KBM-7 (cell line): ENCODE measurements around the gene STXBP6.

Source experiments
- DNase-seq: peaks from one replicate; pipeline ENCODE4 v3.0.0-alpha.2; 2015
- in situ Hi-C: fragments of 300-500 bp; cut with MboI; formaldehyde crosslinking; loops from 2 replicates; pipeline ENCODE4 v1.14.3; 2020; ENCODE audit warnings: low sequenced_read_pairs, low pct_unique_long_range_greater_than_20kb, mixed read lengths

The STXBP6 gene

DNA sequence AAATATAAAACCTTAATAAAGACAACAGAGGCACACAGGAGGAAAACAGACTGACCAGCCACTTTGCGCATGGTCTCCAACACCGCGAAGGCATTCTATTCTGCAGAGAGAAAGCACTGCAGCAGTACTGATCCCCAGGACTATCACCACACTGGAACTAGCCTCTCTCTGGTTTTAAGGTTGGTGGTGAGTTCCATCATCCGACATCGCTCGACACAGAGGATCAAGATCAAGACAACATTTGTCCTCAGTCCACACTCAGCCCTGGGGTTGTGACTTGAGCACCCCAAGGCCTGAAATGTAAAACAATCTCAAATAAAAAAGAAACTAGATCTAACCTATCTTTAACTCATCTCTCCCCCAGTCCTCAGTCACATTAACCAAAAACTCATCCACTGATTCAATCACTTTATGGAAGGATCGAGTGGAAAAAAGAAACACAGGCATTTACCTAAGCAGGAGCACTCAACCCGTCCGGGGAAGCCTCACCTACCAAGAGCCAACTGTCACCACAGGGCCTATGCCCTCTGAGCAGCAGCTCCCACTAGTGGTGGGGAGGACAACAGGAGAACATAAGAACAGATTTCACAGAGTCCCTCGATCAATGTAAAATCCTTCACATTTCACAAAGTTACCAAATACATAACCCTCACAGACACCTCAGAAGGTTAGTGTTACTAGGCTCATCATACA is 17.7 kb downstream of the STXBP6 start:
- DNase-seq, result no peak
- in situ Hi-C loops, result no loop called here

DNA sequence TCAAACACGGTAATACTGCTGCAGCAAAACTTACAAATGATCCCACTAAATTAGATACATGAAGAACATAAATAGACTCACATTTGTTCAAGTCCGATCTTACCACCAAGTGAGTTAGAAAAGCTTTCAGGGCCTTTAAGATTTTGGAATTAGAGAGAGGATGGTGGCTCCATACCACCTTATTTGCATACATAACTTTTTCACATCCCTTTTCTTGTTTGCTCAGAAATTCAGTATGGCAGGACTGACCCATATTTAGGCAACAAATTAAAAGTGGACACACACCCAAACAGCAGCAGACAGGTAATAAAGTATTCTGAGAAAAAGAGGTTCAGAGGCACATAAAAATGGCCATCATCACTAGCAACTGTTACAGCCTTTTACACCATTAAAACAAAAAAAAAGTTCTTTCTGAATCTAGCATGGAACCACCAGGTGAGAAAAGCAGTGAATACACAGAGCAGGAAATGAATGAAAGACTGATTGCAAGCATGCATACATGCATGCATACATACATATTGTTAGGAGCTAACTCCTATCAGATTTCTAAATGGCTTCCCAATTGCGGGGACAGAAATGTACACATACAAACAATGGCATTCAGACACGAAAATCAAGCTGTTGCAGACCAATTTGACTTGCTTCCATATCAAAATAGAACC is 23.3 kb downstream of the STXBP6 start:
- no peak for DNase-seq
- in situ Hi-C loops, result no loop called here

GRCh38 chr14:25019892-25020291 is 30.1 kb downstream of the STXBP6 start:
- in situ Hi-C loops, result no loop called here
- no peak for DNase-seq

DNA sequence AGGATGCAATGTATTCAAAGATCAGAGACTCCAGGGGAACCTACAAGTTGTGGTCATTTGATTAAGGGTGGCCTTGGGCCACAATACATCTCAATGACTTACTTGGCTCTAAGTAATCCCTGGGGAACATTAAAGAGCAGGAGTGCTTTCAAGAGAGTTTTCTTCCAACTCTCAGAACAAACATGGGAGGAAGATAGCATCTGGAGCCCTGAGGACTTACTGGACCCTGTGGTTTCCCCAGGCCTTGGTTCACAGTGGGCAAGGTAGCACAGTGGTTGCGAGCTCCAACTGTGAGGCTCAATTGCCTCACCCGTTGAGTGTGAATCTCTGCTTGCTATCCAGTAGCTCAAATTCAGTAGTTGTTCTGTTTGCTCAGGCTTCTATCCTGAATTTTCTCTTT is 32.4 kb downstream of the STXBP6 start:
- DNase-seq, result no peak
- in situ Hi-C loops, result no loop called here

- in situ Hi-C loops, result no loop called here
- DNase-seq, result no peak
Measured at GRCh38 chr14:25015761-25016160, 34.2 kb downstream of the STXBP6 start.

DNA sequence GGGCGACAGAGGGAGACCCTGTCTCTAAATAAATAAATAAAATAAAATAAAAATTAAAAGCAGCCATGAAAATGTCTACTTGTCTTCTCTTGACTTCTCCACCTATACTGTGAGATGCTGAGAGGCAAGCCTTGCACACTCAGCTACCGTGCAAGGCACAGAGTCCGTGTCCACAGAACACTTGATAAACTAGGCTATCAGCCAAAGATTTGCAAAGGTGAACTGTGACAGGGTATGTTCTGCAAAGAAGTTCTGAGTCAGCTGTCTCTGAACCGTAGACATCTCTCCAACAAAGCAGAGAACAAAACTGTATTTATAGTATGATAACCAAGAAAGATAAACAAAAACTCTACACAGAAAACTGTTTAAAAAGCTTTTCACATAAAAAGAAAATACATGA is 35.5 kb downstream of the STXBP6 start:
- DNase-seq, result no peak
- in situ Hi-C loops, result no loop called here

DNA sequence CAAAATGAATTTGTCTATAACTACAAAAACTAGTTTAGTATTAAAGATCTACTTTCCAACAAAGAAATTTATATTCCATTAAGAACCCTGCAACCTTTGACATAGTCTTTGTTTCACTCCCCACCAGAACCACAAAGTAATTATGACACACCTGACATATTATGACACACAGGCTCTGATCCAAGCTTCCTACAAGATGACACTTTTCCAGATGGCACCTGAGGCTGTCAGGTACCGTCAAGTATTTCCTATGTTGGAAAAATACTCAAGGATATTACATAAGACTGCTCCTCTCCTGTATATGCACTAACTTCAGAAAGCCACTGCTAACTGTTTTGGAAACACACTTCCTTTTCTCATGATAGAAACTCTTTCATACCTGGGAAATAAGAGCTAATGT is 38.9 kb downstream of the STXBP6 start:
- DNase-seq, result no peak
- in situ Hi-C loops, result no loop called here

DNA sequence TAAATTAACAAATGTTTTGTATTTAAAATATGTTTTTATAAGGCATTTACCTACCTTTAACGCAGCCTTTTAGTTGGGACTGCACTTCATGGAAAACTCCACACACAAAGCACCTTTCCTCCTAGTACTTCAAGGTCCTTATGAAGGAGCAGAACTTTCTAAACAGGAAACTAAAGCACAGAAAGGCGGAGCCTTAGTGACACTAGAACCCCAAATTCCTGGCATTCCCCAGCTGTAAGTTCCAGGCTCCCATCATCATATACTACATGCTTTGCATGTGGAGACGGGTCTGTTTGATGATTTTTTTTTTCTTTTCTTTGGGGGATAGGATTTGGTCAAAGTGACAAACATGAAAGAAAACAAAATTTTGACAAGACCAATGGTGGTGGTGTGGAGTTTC is 39.5 kb downstream of the STXBP6 start:
- DNase-seq, result no peak
- in situ Hi-C loops, result no loop called here

DNA sequence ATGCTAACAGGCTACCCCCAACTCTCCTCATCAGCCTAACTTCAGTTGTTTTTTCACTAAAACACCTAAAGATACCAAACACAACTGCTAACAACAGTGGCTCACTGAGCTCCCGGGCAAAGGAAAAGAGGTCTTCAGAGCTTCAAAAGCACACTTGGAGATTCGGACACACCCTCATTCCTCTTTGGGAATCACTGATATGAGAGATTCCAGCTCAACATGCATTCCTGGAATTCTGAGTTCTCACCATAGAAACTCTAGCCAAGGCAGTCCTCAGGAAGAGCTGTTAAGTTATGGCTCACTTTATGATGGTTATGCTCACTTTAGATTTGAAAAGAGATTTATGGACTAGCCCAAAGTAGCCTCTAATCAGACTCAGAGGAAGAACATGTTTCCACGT is 40.1 kb downstream of the STXBP6 start:
- in situ Hi-C loops, result no loop called here
- no peak for DNase-seq

DNA sequence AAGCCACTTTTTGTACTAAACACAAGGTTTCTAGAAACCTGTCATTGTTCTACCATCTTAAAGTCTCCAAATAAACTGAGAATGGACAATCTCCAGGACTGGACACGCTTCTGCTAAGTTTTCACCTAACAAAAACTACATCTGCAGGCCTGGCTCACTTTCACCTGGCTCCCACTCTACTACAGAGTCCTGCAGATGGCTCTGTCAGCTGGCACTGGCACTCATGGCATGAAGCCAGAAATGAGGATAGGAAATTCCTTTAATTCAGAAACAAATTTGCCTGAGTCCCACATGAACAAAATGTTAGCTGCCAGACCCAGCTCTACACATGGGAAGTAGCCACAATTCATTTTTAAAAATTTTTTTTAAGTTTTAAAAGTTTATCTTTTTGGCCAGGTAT is 42.1 kb downstream of the STXBP6 start:
- DNase-seq, result no peak
- in situ Hi-C loops, result no loop called here

GRCh38 chr14:25006961-25007795 is 42.8 kb downstream of the STXBP6 start:
- DNase-seq, result no peak
- in situ Hi-C loops, result no loop called here

GRCh38 chr14:25006031-25006430 is 43.9 kb downstream of the STXBP6 start:
- DNase-seq, result no peak
- in situ Hi-C loops, result no loop called here

DNA sequence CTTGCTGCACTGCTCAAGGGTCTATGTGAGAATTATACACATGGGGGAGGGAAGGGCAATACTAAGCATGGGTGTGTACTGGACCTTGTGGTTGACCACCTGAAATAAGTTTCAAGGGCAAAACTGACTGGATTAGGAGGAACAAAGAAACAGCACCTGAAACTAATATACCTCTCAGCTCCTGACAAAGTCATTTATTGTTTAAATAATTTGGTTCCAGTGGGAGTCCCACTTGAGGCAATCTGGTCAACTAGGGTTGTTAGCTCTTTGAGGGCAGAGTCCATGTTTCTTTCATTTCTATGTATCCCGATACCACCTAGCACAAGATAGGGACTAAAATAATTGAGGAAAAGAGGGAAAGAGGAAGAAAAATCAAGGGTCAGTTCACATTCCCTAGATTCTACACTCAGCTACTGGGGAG is 45.5 kb downstream of the STXBP6 start:
- in situ Hi-C loops, result no loop called here
- DNase-seq, result no peak

GRCh38 chr14:25003537-25003936 is 46.4 kb downstream of the STXBP6 start:
- in situ Hi-C loops, result no loop called here
- no peak for DNase-seq

DNA sequence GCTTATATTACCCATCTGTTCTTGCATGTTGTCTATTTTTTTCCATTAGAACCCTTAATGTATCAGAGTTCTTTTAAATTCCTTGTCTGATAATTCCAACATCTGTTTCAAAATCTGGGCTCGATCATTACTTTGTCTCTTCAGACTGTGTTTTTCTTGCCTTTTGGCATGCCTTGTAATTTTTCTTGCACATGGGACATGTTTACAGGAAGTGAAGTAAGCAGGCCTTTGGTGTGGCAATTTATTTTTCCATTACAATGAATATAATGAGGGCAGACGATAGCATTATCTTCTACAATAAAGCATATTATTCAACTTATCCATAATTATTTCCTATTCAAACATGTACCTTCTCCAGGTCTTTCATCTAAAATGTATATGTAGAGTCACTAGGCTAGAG is 48.3 kb downstream of the STXBP6 start:
- in situ Hi-C loops, result no loop called here
- no peak for DNase-seq

- in situ Hi-C loops, result no loop called here
- no peak for DNase-seq
Measured at GRCh38 chr14:25001156-25001555, 48.8 kb downstream of the STXBP6 start.

- in situ Hi-C loops, result no loop called here
- DNase-seq, result no peak
Measured at GRCh38 chr14:24999157-24999556, 50.8 kb downstream of the STXBP6 start.

GRCh38 chr14:24996930-24997725 is 52.8 kb downstream of the STXBP6 start:
- DNase-seq, result no peak
- in situ Hi-C loops, result no loop called here

GRCh38 chr14:24995016-24995415 is 54.9 kb downstream of the STXBP6 start:
- in situ Hi-C loops, result no loop called here

GRCh38 chr14:24993631-24994030 is 56.3 kb downstream of the STXBP6 start:
- DNase-seq, result no peak
- in situ Hi-C loops, result no loop called here

More at GRCh38 chr14:24995016-24995415, 54.9 kb downstream of the STXBP6 start:
- no peak for DNase-seq
